K562 (cell line): ENCODE data around the gene DPT. TPM values are rescaled to one million over a fixed set of nuclear protein-coding genes. Genes with fewer than 3 reads are reported as not detected.

Experiments
- ATAC-seq: fragments of 200-7000 bp; cut with Tn5 transposase; 3 replicates; pipeline ENCODE4 v1.9.1; 2020; ENCODE audit warnings: moderate library complexity
- BruUV-seq: library from RNA; stranded (reverse); fragments of 400-500 nt; replicated peaks from 2 replicates; lab custom pipeline; 2021; lab: Mats Ljungman, UMichigan
- CTCF ChIA-PET: fragments of 300-600 bp; formaldehyde crosslinking; extraction: SDS; loops from one replicate; lab custom pipeline; 2021; ENCODE audit warnings: low intra/inter-chr PET ratio; lab: Yijun Ruan, JAX
- POLR2A ChIA-PET: fragments of 300-600, 350-650 bp; sonication (Branson Sonifier 250); formaldehyde crosslinking; extraction: SDS; loops from one replicate; lab custom pipeline; 2021; ENCODE audit warnings: antibody characterized with exemption, inconsistent platforms; lab: Yijun Ruan, JAX
- DNase-seq, 4 experiments: peaks; one replicate each; pipeline versions ENCODE4 v3.0.0 to v3.0.0-alpha.2; 2011 to 2018; ENCODE audit warnings: low spot score in 3 of 4, mixed read lengths in 3 of 4; ENCODE audit errors: extremely low read depth in 1 of 4
- FAIRE-seq: peaks from 2 replicates; lab custom pipeline; 2011; peaks lifted over from hg19 to GRCh38; lab: Jason Lieb, UNC
- H2AFZ ChIP-seq: 2 replicates; pipeline ENCODE4 v1.6.0; 2011; ENCODE audit warnings: low read depth, low read length, control low read depth, inconsistent platforms
- H3K27ac ChIP-seq: fragments of 200-600 bp; 3 replicates; pipeline ENCODE4 v1.8.0; 2011; ENCODE audit warnings: low read depth, mild to moderate bottlenecking, control low read depth, inconsistent platforms, low read length, moderate library complexity, mixed read lengths; ENCODE audit errors: extremely low read depth
- H3K27me3 ChIP-seq, 2 experiments: fragments of 300-600 bp in 1 of 2; 2 replicates in 1 of 2; 3 replicates in 1 of 2; pipeline versions ENCODE4 v1.6.0 to v1.8.0; 2011; ENCODE audit warnings: inconsistent platforms in 2 of 2, low read length in 2 of 2, mild to moderate bottlenecking in 1 of 2, mixed read lengths in 1 of 2, moderate library complexity in 1 of 2; ENCODE audit not compliant: control insufficient read depth in 2 of 2, insufficient read depth in 2 of 2
- H3K36me3 ChIP-seq: fragments of 300-600 bp; 3 replicates; pipeline ENCODE4 v1.8.0; 2011; ENCODE audit warnings: mild to moderate bottlenecking, low read length, inconsistent platforms; ENCODE audit not compliant: control insufficient read depth, insufficient read depth
- H3K4me1 ChIP-seq, 2 experiments: fragments of 200-600 bp in 1 of 2; replicated peaks in 1 of 2; 2 replicates in 1 of 2; 3 replicates in 1 of 2; pipeline versions ENCODE4 v1.5.1 to v1.8.0; 2011; ENCODE audit warnings: inconsistent platforms in 2 of 2, low read length in 2 of 2, mild to moderate bottlenecking in 1 of 2, mixed read lengths in 1 of 2, moderate library complexity in 1 of 2; ENCODE audit not compliant: control insufficient read depth in 2 of 2, insufficient read depth in 2 of 2
- H3K4me2 ChIP-seq: 2 replicates; pipeline ENCODE4 v1.6.1; 2011; ENCODE audit warnings: low read length, control low read depth, inconsistent platforms, mixed read lengths; ENCODE audit not compliant: insufficient read depth
- H3K4me3 ChIP-seq: fragments of 200-600 bp; sonication (generic), shearing (Covaris generic); 2 replicates; pipeline ENCODE4 v1.5.1; 2016; ENCODE audit warnings: control low read depth, inconsistent platforms
- H3K79me2 ChIP-seq: fragments of 200-600 bp; 3 replicates; pipeline ENCODE4 v1.8.0; 2011; ENCODE audit warnings: low read length, inconsistent platforms; ENCODE audit not compliant: control insufficient read depth, insufficient read depth
- H3K9ac ChIP-seq, 2 experiments: 2 replicates each; pipeline versions ENCODE4 v1.6.0 to v1.6.1; 2011; ENCODE audit warnings: low read depth in 2 of 2, low read length in 2 of 2, control low read depth in 1 of 2, inconsistent platforms in 1 of 2, mild to moderate bottlenecking in 1 of 2, mixed read lengths in 1 of 2; ENCODE audit not compliant: insufficient read depth in 1 of 2
- H3K9me1 ChIP-seq: one replicate; pipeline ENCODE4 v1.6.0; 2011; ENCODE audit warnings: inconsistent platforms, mild to moderate bottlenecking, low read length, moderate library complexity; ENCODE audit not compliant: control insufficient read depth, insufficient read depth
- H3K9me3 ChIP-seq: replicated peaks from 2 replicates; pipeline ENCODE4 v1.5.1; 2011; ENCODE audit warnings: low read depth, low read length, inconsistent platforms; ENCODE audit not compliant: control insufficient read depth, insufficient read depth
- H4K20me1 ChIP-seq: replicated peaks from 2 replicates; pipeline ENCODE4 v1.6.1; 2011; ENCODE audit warnings: low read length, inconsistent platforms, mixed read lengths; ENCODE audit not compliant: control insufficient read depth, insufficient read depth
- ADNP ChIP-seq: fragments of 200-800 bp; sonication (Bioruptor generic); IDR thresholded peaks from 2 replicates; pipeline ENCODE4 v1.6.1; 2016; ENCODE audit warnings: missing genetic modification characterization, missing compliant biosample characterization
- HMGN3 ChIP-seq: IDR thresholded peaks from 2 replicates; pipeline ENCODE4 v1.6.1; 2011; ENCODE audit warnings: borderline replicate concordance, low read depth, mild to moderate bottlenecking, mixed read lengths, low read length; ENCODE audit not compliant: insufficient read length; ENCODE audit errors: extremely low read depth
- JUND ChIP-seq, 2 experiments: IDR thresholded peaks; 2 replicates in 1 of 2; 3 replicates in 1 of 2; pipeline ENCODE4 v1.6.1; 2011; ENCODE audit warnings: borderline replicate concordance in 2 of 2, low read depth in 2 of 2, low read length in 2 of 2, improper control_type of control experiment in 1 of 2, missing biosample characterization in 1 of 2, missing genetic modification characterization in 1 of 2, missing genetic modification reagents in 1 of 2
- MED1 ChIP-seq: sonication (generic); formaldehyde crosslinking; IDR thresholded peaks from 2 replicates; pipeline ENCODE4 v1.8.1; 2023; ENCODE audit warnings: missing genetic modification reagents, borderline replicate concordance
- NCOA4 ChIP-seq: fragments of 450-650 bp; IDR thresholded peaks from 2 replicates; pipeline ENCODE4 v1.6.1; 2018; ENCODE audit warnings: mild to moderate bottlenecking; ENCODE audit not compliant: partially characterized antibody
- NCOR1 ChIP-seq: fragments of 450-650 bp; IDR thresholded peaks from 2 replicates; pipeline ENCODE4 v1.6.1; 2016; ENCODE audit warnings: mild to moderate bottlenecking, moderate library complexity
- NFIX ChIP-seq: fragments of 250-450 bp; sonication (Bioruptor Pico); IDR thresholded peaks from 2 replicates; pipeline ENCODE4 v1.4.0; 2020; ENCODE audit warnings: low read depth, mild to moderate bottlenecking, moderate library complexity
- RBFOX2 ChIP-seq: fragments of 200-400 bp; formaldehyde crosslinking; IDR thresholded peaks from 2 replicates; pipeline ENCODE4 v1.6.1; 2017; ENCODE audit warnings: low read depth, mild to moderate bottlenecking, low read length, moderate library complexity
- RBM25 ChIP-seq: fragments of 200-400 bp; formaldehyde crosslinking; IDR thresholded peaks from 2 replicates; pipeline ENCODE4 v1.6.1; 2018; ENCODE audit warnings: low read length, low read depth, moderate library complexity; ENCODE audit not compliant: severe bottlenecking
- SIN3A ChIP-seq, 2 experiments: fragments of 150-350 bp in 1 of 2; IDR thresholded peaks; 2 replicates each; pipeline ENCODE4 v1.6.1; 2011 to 2016; ENCODE audit warnings: borderline replicate concordance in 2 of 2, low read depth in 2 of 2, low read length in 2 of 2, mild to moderate bottlenecking in 2 of 2, moderate library complexity in 2 of 2; ENCODE audit not compliant: control insufficient read depth in 1 of 2
- SMARCE1 ChIP-seq: fragments of 450-650 bp; IDR thresholded peaks from 2 replicates; pipeline ENCODE4 v1.7.1; 2016; ENCODE audit warnings: mild to moderate bottlenecking
- TEAD4 ChIP-seq, 2 experiments: sonication (generic) in 1 of 2; formaldehyde crosslinking in 1 of 2; IDR thresholded peaks; 2 replicates each; pipeline versions ENCODE4 v1.6.1 to v1.8.0; 2012 to 2022; ENCODE audit warnings: borderline replicate concordance in 1 of 2, inconsistent platforms in 1 of 2, low read length in 1 of 2, mild to moderate bottlenecking in 1 of 2, missing genetic modification reagents in 1 of 2
- ZNF197 ChIP-seq: fragments of 200-800 bp; sonication (Bioruptor generic); IDR thresholded peaks from 2 replicates; pipeline ENCODE4 v1.6.1; 2016; ENCODE audit warnings: low read depth, missing genetic modification characterization, missing compliant biosample characterization
- ZNF778 ChIP-seq: fragments of 450-650 bp; formaldehyde crosslinking; IDR thresholded peaks from 2 replicates; pipeline ENCODE4 v1.4.0; 2020; ENCODE audit warnings: mild to moderate bottlenecking, moderate library complexity
- WGBS: fragments of 100-300 bp; shearing (Covaris generic); methylation state at CpG from one replicate; pipeline ENCODE4 v1.1.6; 2016; ENCODE audit warnings: low coverage, mixed read lengths; ENCODE audit not compliant: insufficient coverage; ENCODE audit errors: missing lambda C conversion rate; 5-methylcytosine and 5-hydroxymethylcytosine counted together
- in situ Hi-C: fragments of 300-500 bp; cut with MboI; formaldehyde crosslinking; loops from 4 replicates; pipeline ENCODE4 v1.15.0; 2018; ENCODE audit warnings: inconsistent platforms, mixed read lengths
- intact Hi-C: fragments of 100-400 bp; cut with micrococcal nuclease; formaldehyde crosslinking; loops from 2 replicates; pipeline ENCODE4 v1.14.2; 2022
- polyA plus RNA-seq, 8 experiments: library from polyadenylated mRNA; depleted of rRNA in 4 of 8; stranded (reverse) in 5 of 8; unstranded in 3 of 8; fragments of >200 nt; fragmentation: Nextera tagmentation in 2 of 8; fragmentation: Illumina TruSeq in 1 of 8; extraction: Ambion mirVana in 2 of 8; extraction: Trizol in 1 of 8; gene quantifications; 2 replicates each; pipeline versions ENCODE4 v1.2.1 to v1.2.3, GENCODE V29; 2011 to 2014; ENCODE audit warnings: inconsistent platforms in 1 of 8, missing spikeins in 1 of 8
- total RNA-seq, 7 experiments: library from RNA; depleted of rRNA in 6 of 7; stranded (reverse); fragments of >200 nt in 6 of 7; fragmentation: Illumina TruSeq in 2 of 7; extraction: Trizol in 2 of 7; gene quantifications; 2 replicates each; pipeline versions ENCODE4 v1.2.1 to v1.2.3, GENCODE V29; 2011 to 2021; ENCODE audit warnings: low replicate concordance in 1 of 7
- TF ChIP-seq, protein P1 (sequence below): fragments of 450-650 bp; formaldehyde crosslinking; IDR thresholded peaks from 2 replicates; pipeline ENCODE4 v1.4.0; 2020; ENCODE audit warnings: mild to moderate bottlenecking, mixed read lengths
- TF ChIP-seq, protein P2 (sequence below), 2 experiments: fragments of 450-650 bp; conservative IDR thresholded peaks; 2 replicates each; pipeline ENCODE4 v1.6.1; 2017; ENCODE audit warnings: mild to moderate bottlenecking in 2 of 2, moderate library complexity in 2 of 2
- TF ChIP-seq, protein P3 (sequence below): fragments of 250-450 bp; sonication (Bioruptor Pico); IDR thresholded peaks from 2 replicates; pipeline ENCODE4 v1.9.0; 2021; ENCODE audit warnings: mild to moderate bottlenecking

DPT gene
- total and polyA plus RNA-seq, 9 of the 15 experiments (the other 6 are each of a cell fraction or from before 2014, with no cell fraction given) = not detected

DNA sequence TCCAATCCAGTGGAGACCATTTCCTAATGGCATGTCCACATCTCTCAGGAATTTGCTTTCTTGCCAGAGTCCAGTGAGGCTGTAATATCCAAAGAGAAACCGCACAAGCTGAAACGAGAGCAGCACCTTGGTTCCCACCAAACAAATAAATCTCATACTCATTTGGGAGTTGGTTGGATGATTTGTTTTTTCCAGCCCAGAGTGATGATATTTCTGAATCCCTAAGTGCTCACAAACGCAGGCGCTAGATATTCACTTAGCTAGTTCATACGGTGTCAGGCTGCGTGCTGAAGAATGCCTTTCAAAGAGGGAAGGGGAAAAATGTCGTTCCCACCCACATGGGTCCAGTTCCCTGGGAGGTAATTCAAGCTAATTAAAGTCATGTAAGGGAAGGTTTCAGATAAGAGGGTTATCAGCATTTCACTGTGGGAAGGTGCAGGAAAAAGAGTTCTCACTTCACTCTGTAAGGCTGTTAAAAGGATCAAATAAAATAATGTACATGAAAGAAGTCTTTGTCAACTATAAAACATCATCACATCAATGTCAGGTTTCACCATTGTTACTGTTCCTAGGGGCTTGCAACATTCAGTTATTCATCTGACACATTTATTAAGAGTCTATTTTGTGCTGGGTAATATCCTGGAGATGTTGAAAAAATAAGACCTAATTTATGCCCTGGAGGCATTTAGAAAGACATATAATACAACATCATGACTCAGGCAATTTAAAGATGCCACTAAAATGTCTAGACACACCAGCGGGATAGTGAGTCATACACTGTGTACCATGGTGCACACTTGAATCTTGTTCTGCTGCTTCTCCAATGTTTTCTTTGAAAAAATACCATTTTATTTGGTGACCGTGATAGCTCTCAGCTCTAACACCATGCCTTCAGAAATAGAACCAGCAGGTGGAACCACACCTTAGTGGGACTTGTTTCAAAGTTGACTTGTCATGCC is 19.3 kb downstream of the DPT start:
- FAIRE-seq (no peak), ATAC-seq (no peak), DNase-seq (no peak)
- Histone ChIP-seq H3K4me3 (no peak overlapping the region), H3K9me3 (no peaks in the 10 kb centered on the region), H3K4me2 (no peak overlapping the region), H3K36me3 (no peaks in the 10 kb centered on the region), H4K20me1 (no peaks in the 10 kb centered on the region), H3K79me2 (no peaks in the 10 kb centered on the region), H2AFZ (no peak overlapping the region), H3K27ac (no peak overlapping the region), H3K4me1 (no peaks in the 10 kb centered on the region), H3K27me3 (peaks cover 2 to 5% of the 10 kb centered on the region in 2 experiments; a peak in 1 of 5 replicates), H3K9me1 (no peaks in the 10 kb centered on the region), H3K9ac (no peak overlapping the region)
- 1% methylated on average over 9 of the region's 9 CpGs for WGBS
- ChIA-PET POLR2A (interaction anchor here (0.7 kb wide), 1 partner anchor 94 kb away, joined by 3 read pairs; no protein-coding TSS in a partner anchor), CTCF (no interaction called here)
- intact Hi-C loops (no loop called here), in situ Hi-C loops (no loop called here)
- no TSS peak for BruUV-seq
- no peak for TF ChIP-seq SMARCE1
- TF ChIP-seq, protein P1, sequence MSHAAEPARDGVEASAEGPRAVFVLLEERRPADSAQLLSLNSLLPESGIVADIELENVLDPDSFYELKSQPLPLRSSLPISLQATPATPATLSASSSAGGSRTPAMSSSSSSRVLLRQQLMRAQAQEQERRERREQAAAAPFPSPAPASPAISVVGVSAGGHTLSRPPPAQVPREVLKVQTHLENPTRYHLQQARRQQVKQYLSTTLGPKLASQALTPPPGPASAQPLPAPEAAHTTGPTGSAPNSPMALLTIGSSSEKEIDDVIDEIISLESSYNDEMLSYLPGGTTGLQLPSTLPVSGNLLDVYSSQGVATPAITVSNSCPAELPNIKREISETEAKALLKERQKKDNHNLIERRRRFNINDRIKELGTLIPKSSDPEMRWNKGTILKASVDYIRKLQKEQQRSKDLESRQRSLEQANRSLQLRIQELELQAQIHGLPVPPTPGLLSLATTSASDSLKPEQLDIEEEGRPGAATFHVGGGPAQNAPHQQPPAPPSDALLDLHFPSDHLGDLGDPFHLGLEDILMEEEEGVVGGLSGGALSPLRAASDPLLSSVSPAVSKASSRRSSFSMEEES (CRISPR knock-in tag) = no peak
- TF ChIP-seq, protein P2, sequence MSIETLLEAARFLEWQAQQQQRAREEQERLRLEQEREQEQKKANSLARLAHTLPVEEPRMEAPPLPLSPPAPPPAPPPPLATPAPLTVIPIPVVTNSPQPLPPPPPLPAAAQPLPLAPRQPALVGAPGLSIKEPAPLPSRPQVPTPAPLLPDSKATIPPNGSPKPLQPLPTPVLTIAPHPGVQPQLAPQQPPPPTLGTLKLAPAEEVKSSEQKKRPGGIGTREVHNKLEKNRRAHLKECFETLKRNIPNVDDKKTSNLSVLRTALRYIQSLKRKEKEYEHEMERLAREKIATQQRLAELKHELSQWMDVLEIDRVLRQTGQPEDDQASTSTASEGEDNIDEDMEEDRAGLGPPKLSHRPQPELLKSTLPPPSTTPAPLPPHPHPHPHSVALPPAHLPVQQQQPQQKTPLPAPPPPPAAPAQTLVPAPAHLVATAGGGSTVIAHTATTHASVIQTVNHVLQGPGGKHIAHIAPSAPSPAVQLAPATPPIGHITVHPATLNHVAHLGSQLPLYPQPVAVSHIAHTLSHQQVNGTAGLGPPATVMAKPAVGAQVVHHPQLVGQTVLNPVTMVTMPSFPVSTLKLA (conservative IDR thresholded peaks at IDR 0.05) = no peak
- TF ChIP-seq NFIX (CRISPR knock-in tag) = no peak
- TF ChIP-seq TEAD4 (IDR thresholded peaks at IDR 0.05; ENCODE audit: low read length) = no peak
- no peak for TF ChIP-seq TEAD4 (CRISPR knock-in tag; IDR thresholded peaks at IDR 0.05; ENCODE audit: borderline replicate concordance)
- TF ChIP-seq RBM25 = no peak
- TF ChIP-seq ZNF197 (CRISPR knock-in tag) = no peak
- no peak for TF ChIP-seq JUND (IDR thresholded peaks at IDR 0.05; ENCODE audit: borderline replicate concordance, low read depth, low read length)
- TF ChIP-seq JUND (tag; IDR thresholded peaks at IDR 0.05; ENCODE audit: borderline replicate concordance, low read depth, low read length) = no peak
- TF ChIP-seq NCOA4 = no peak
- no peak for TF ChIP-seq ADNP
- TF ChIP-seq MED1 (CRISPR knock-in tag) = no peak
- no peak for TF ChIP-seq HMGN3
- no peak for TF ChIP-seq ZNF778
- no peak for TF ChIP-seq SIN3A (IDR thresholded peaks at IDR 0.05; ENCODE audit: borderline replicate concordance in 2 of 2, control insufficient read depth in 1 of 2, low read depth in 2 of 2, low read length in 2 of 2)
- TF ChIP-seq RBFOX2 = no peak
- TF ChIP-seq NCOR1 = no peak
- TF ChIP-seq, protein P3, sequence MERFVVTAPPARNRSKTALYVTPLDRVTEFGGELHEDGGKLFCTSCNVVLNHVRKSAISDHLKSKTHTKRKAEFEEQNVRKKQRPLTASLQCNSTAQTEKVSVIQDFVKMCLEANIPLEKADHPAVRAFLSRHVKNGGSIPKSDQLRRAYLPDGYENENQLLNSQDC (CRISPR knock-in tag) = no peak
